GM18520 (cell line): Measurements from ENCODE around the gene ZNF787.

Source experiments
- ATAC-seq: cut with Tn5 transposase; IDR thresholded peaks from one replicate; pipeline ENCODE4 v1.9.1; 2021; ENCODE audit not compliant: unreplicated experiment

The ZNF787 gene

GRCh38 chr19:56144376-56144775 lies 23.3 kb upstream of the ZNF787 start:
- no peak for ATAC-seq

- ATAC-seq = no peak
Observed at GRCh38 chr19:56142897-56143434, 21.9 kb upstream of the ZNF787 start.

GRCh38 chr19:56142087-56142787 lies 21.1 kb upstream of the ZNF787 start:
- ATAC-seq = no peak

- ATAC-seq = no peak
Observed at GRCh38 chr19:56141417-56141993, 20.4 kb upstream of the ZNF787 start.

- peak; percentile 91 for ATAC-seq
Observed at GRCh38 chr19:56140583-56141416, 19.7 kb upstream of the ZNF787 start, which contains the start of gene ZNF444. Gene ZNF444, plus strand, starts transcription at chr19:56141287. Its CDS starts 5,625 bp downstream, at chr19:56146912.

GRCh38 chr19:56139847-56140582 lies 18.9 kb upstream of the ZNF787 start:
- no peak for ATAC-seq

GRCh38 chr19:56138069-56138468 lies 17.0 kb upstream of the ZNF787 start:
- no peak for ATAC-seq

GRCh38 chr19:56137405-56137804 lies 16.3 kb upstream of the ZNF787 start:
- no peak for ATAC-seq

GRCh38 chr19:56136362-56136761 lies 15.3 kb upstream of the ZNF787 start:
- ATAC-seq = no peak

GRCh38 chr19:56134654-56134921 lies 13.5 kb upstream of the ZNF787 start:
- no peak for ATAC-seq

GRCh38 chr19:56133858-56134653 lies 13.0 kb upstream of the ZNF787 start:
- no peak for ATAC-seq

- no peak for ATAC-seq
Observed at GRCh38 chr19:56132316-56132822, 11.3 kb upstream of the ZNF787 start.

- ATAC-seq = no peak
Observed at GRCh38 chr19:56131651-56132050, 10.6 kb upstream of the ZNF787 start.

- no peak for ATAC-seq
Observed at GRCh38 chr19:56130006-56130405, 8.9 kb upstream of the ZNF787 start.

- ATAC-seq = no peak
Observed at GRCh38 chr19:56126983-56127780, 6.1 kb upstream of the ZNF787 start.

- no peak for ATAC-seq
Observed at GRCh38 chr19:56125806-56126590, 4.9 kb upstream of the ZNF787 start.

GRCh38 chr19:56124578-56124977 lies 3.5 kb upstream of the ZNF787 start:
- ATAC-seq = no peak

GRCh38 chr19:56123266-56123891 lies 2.3 kb upstream of the ZNF787 start:
- ATAC-seq = no peak
